Measurements from ENCODE around the gene MGRN1. TPM values are rescaled to one million over a fixed set of nuclear protein-coding genes. Genes with fewer than 3 reads are reported as not detected.

MGRN1 gene
- total RNA-seq, 4 donors from 2014 or later, result 30.8 to 58.2 (median 44.8) TPM

DNA sequence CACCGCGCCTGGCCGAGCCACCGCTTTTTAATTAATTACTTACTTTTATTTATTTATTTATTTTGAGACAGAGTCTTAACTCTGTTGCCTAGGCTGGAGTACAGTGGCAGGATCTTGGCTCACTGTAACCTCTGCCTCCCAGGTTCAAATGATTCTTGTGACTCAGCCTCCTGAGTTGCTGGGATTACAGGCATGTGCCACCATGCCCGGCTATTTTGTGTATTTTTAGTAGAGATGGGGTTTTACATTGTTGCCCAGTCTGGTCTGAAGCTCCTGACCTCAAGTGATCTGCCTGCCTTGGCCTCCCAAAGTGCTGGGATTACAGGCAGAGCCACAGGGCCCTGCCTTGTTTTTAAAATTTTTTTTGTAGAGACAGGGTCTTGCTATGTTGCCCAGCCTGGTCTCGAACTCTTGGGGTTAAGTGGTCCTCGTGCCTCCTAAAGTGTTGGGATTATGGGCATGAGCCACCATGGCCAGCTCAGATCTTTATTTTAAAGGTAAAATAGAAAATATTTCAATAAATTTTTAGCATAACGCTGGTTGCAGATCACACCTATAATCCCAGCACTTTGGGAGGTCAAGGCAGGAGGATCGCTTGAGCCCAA, 50.4 kb downstream of the MGRN1 start:
- H3K9me3 ChIP-seq, result no peaks in the 10 kb centered on the region
- H3K36me3 ChIP-seq, result peaks cover 56% of the 10 kb centered on the region
- H3K4me3 ChIP-seq, result no peak overlapping the region
- WGBS, result 95% methylated on average over 9 of the region's 9 CpGs
- no peak for TF ChIP-seq POLR2AphosphoS5 (IDR thresholded peaks at IDR 0.05)
- H3K27ac ChIP-seq, result no peak overlapping the region
- DNase-seq (ENCODE audit: low spot score in 2 of 2), result no peak
- H3K4me1 ChIP-seq, result peaks cover 16% of the 10 kb centered on the region
- no peaks in the 10 kb centered on the region for H3K27me3 ChIP-seq

GRCh38 chr16:4675864-4676786, 51.5 kb downstream of the MGRN1 start:
- DNase-seq (ENCODE audit: low spot score in 2 of 2), result no peak
- TF ChIP-seq POLR2A (IDR thresholded peaks at IDR 0.05), result no peak
- TF ChIP-seq, protein P1, sequence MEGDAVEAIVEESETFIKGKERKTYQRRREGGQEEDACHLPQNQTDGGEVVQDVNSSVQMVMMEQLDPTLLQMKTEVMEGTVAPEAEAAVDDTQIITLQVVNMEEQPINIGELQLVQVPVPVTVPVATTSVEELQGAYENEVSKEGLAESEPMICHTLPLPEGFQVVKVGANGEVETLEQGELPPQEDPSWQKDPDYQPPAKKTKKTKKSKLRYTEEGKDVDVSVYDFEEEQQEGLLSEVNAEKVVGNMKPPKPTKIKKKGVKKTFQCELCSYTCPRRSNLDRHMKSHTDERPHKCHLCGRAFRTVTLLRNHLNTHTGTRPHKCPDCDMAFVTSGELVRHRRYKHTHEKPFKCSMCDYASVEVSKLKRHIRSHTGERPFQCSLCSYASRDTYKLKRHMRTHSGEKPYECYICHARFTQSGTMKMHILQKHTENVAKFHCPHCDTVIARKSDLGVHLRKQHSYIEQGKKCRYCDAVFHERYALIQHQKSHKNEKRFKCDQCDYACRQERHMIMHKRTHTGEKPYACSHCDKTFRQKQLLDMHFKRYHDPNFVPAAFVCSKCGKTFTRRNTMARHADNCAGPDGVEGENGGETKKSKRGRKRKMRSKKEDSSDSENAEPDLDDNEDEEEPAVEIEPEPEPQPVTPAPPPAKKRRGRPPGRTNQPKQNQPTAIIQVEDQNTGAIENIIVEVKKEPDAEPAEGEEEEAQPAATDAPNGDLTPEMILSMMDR (IDR thresholded peaks at IDR 0.05), result no peak
- no peak for TF ChIP-seq POLR2AphosphoS5 (IDR thresholded peaks at IDR 0.05)
- no peak for TF ChIP-seq EP300 (IDR thresholded peaks at IDR 0.05)
- Histone ChIP-seq H3K36me3 (peaks cover 45% of the 10 kb centered on the region), H3K27ac (no peak overlapping the region), H3K9me3 (no peaks in the 10 kb centered on the region), H3K4me1 (peaks cover 27% of the 10 kb centered on the region), H3K4me3 (no peak overlapping the region), H3K27me3 (no peaks in the 10 kb centered on the region)
- 88% methylated on average over 12 of the region's 23 CpGs for WGBS

DNA sequence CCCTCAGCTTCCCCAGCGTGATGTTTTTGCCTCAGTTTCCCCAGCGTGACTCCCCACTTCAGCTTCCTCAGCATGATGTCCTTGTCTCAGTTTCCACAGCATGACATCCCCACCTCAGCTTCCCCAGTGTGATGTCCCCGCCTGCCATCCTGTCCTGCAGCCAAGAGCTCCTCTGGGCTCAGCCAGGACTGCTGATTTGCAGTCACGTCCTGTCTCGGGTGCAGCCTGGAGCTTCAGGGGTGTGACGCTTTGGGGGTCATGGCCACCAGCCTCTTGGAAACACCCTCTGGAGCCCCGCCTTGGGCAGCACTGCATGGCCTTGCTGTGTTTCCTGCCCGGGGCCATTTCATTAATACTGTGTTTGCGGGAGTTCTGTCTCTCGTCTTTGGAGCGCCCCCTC, 52.2 kb downstream of the MGRN1 start:
- peaks cover 44% of the 10 kb centered on the region for H3K36me3 ChIP-seq
- no peaks in the 10 kb centered on the region for H3K27me3 ChIP-seq
- DNase-seq (ENCODE audit: low spot score in 2 of 2), result no peak
- H3K4me1 ChIP-seq, result peaks cover 27% of the 10 kb centered on the region
- TF ChIP-seq, protein P1 (IDR thresholded peaks at IDR 0.05), result no peak
- TF ChIP-seq POLR2AphosphoS5 (IDR thresholded peaks at IDR 0.05) (no peak), POLR2A (IDR thresholded peaks at IDR 0.05) (no peak), EP300 (IDR thresholded peaks at IDR 0.05) (no peak)
- 78% methylated on average over 10 of the region's 11 CpGs for WGBS
- no peaks in the 10 kb centered on the region for H3K9me3 ChIP-seq
- H3K27ac ChIP-seq, result no peak overlapping the region
- no peak overlapping the region for H3K4me3 ChIP-seq

DNA sequence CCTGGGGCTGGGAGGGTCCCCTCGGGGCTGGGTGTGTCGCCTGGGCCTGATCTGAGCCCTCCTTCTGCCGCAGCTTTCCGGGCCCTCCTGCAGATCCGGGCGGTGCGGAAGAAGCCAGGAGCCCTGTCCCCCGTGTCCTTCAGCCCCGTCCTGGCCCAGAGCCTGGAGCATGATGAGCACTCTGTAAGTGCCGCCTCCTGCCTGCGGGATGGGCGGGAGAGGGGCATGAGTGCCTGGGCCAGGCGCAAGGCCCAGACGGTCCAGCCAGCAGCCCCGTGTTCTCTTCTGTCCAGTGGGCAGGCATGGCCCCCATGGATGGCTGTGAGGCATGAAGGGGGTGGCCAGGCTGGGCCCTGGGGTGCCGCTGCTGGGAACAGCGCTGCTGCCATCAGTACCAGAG, 52.8 kb downstream of the MGRN1 start:
- no peak for DNase-seq (ENCODE audit: low spot score in 2 of 2)
- H3K27me3 ChIP-seq, result no peaks in the 10 kb centered on the region
- no peak overlapping the region for H3K4me3 ChIP-seq
- peaks cover 27% of the 10 kb centered on the region for H3K4me1 ChIP-seq
- no peak overlapping the region for H3K27ac ChIP-seq
- H3K9me3 ChIP-seq, result no peaks in the 10 kb centered on the region
- TF ChIP-seq EP300 (IDR thresholded peaks at IDR 0.05) (no peak), POLR2A (IDR thresholded peaks at IDR 0.05) (no peak), POLR2AphosphoS5 (IDR thresholded peaks at IDR 0.05) (no peak)
- TF ChIP-seq, protein P1 (IDR thresholded peaks at IDR 0.05), result no peak
- H3K36me3 ChIP-seq, result peaks cover 46% of the 10 kb centered on the region
- 92% methylated on average over 15 of the region's 17 CpGs for WGBS

GRCh38 chr16:4677994-4678393, 53.4 kb downstream of the MGRN1 start:
- WGBS, result 92% methylated on average over 9 of the region's 9 CpGs
- H3K27me3 ChIP-seq, result no peaks in the 10 kb centered on the region
- H3K4me1 ChIP-seq, result peaks cover 27% of the 10 kb centered on the region
- H3K9me3 ChIP-seq, result no peaks in the 10 kb centered on the region
- TF ChIP-seq EP300 (IDR thresholded peaks at IDR 0.05), result no peak
- TF ChIP-seq, protein P1 (IDR thresholded peaks at IDR 0.05), result no peak
- no peak for TF ChIP-seq POLR2A (IDR thresholded peaks at IDR 0.05)
- no peak for TF ChIP-seq POLR2AphosphoS5 (IDR thresholded peaks at IDR 0.05)
- H3K36me3 ChIP-seq, result peaks cover 48% of the 10 kb centered on the region
- no peak for DNase-seq (ENCODE audit: low spot score in 2 of 2)
- no peak overlapping the region for H3K4me3 ChIP-seq
- H3K27ac ChIP-seq, result no peak overlapping the region
